Endothelial cell of umbilical vein (primary cell): ENCODE data around the gene SERGEF.

ENCODE experiments used
- FOS ChIP-seq: IDR thresholded peaks from 2 replicates; pipeline ENCODE4 v1.6.1; 2011; ENCODE audit warnings: mild to moderate bottlenecking, low read length, moderate library complexity, borderline replicate concordance; ENCODE audit not compliant: insufficient read depth
- JUN ChIP-seq: IDR thresholded peaks from 2 replicates; pipeline ENCODE4 v1.6.1; 2011; ENCODE audit warnings: borderline replicate concordance, low read depth; ENCODE audit not compliant: insufficient read length, insufficient read depth
- MYC ChIP-seq: IDR thresholded peaks from one replicate; pipeline ENCODE4 v1.6.1; 2011; ENCODE audit warnings: mild to moderate bottlenecking, low read depth, low read length
- POLR2A ChIP-seq: IDR thresholded peaks from 2 replicates; pipeline ENCODE4 v1.6.1; 2012; ENCODE audit warnings: low read depth, mild to moderate bottlenecking, control low read depth, low read length
- POLR2AphosphoS5 ChIP-seq: IDR thresholded peaks from 2 replicates; pipeline ENCODE4 v1.6.1; 2012; ENCODE audit warnings: low read depth, mild to moderate bottlenecking, control low read depth, low read length, moderate library complexity; ENCODE audit not compliant: insufficient read depth
- TF ChIP-seq, protein P1 (sequence below), 2 donors: IDR thresholded peaks; 1 replicate in 1 of 2; 2 replicates in 1 of 2; pipeline ENCODE4 v1.5.1; 2011; ENCODE audit warnings: low read length in 2 of 2, mild to moderate bottlenecking in 2 of 2, moderate library complexity in 2 of 2, control low read depth in 1 of 2, inconsistent platforms in 1 of 2, low read depth in 1 of 2; ENCODE audit not compliant: insufficient read depth in 1 of 2; ENCODE audit errors: extremely low read depth in 1 of 2

DNA sequence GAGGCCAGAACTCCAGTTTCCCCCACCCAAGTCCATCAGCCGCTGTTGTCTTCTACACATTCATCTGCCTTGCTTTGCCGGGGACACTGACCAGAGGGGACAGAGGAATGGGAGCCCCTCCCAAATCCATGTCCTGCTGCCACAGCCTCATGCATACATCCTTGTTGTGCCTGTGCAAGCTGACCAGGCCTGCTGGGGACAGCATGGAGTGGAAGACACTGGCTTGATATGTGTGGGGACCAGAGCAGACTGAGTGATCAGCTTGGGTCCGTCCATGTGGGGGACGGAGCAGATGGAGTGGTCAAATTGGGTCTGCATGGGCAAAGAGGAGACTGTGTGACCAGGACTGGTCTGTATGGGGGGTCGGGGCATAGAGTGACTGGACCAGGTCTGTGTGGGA is 234.5 kb downstream of the SERGEF start:
- TF ChIP-seq, protein P1, sequence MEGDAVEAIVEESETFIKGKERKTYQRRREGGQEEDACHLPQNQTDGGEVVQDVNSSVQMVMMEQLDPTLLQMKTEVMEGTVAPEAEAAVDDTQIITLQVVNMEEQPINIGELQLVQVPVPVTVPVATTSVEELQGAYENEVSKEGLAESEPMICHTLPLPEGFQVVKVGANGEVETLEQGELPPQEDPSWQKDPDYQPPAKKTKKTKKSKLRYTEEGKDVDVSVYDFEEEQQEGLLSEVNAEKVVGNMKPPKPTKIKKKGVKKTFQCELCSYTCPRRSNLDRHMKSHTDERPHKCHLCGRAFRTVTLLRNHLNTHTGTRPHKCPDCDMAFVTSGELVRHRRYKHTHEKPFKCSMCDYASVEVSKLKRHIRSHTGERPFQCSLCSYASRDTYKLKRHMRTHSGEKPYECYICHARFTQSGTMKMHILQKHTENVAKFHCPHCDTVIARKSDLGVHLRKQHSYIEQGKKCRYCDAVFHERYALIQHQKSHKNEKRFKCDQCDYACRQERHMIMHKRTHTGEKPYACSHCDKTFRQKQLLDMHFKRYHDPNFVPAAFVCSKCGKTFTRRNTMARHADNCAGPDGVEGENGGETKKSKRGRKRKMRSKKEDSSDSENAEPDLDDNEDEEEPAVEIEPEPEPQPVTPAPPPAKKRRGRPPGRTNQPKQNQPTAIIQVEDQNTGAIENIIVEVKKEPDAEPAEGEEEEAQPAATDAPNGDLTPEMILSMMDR (IDR thresholded peaks at IDR 0.05; ENCODE audit: extremely low read depth in 1 of 2, insufficient read depth in 1 of 2, low read depth in 1 of 2, low read length in 2 of 2), result no peak
- no peak for TF ChIP-seq MYC
- TF ChIP-seq JUN, result no peak
- no peak for TF ChIP-seq POLR2A
- TF ChIP-seq FOS, result no peak
- TF ChIP-seq POLR2AphosphoS5, result no peak
